Stimulated activated CD4-positive, alpha-beta T cell treated with anti-CD3 and anti-CD28 coated beads, Interleukin-4, amount 100 ng/mL, for 24 hours (primary cell): ENCODE results near the gene REM1.
"Not testable (repeated sequence)": the region's sequence is repeated elsewhere in the genome, so short reads cannot be mapped to it uniquely, and the experiment has no call there.

Experiments
- DNase-seq: peaks from one replicate; pipeline ENCODE4 v3.0.0-alpha.2; 2020

REM1 gene

GRCh38 chr20:31474758-31475427, at the start of gene REM1, which contains the start of gene DEFB124:
Gene REM1, plus strand, starts transcription at chr20:31475288. Its CDS starts 1,158 bp downstream, at chr20:31476446.
Gene DEFB124, minus strand, starts transcription at chr20:31475127. Its CDS starts 2,114 bp downstream, at chr20:31473013.
- DNase-seq, result no peak

GRCh38 chr20:31425797-31426196, 49.3 kb upstream of the REM1 start:
- DNase-seq, result no peak

GRCh38 chr20:31426891-31427551, 48.1 kb upstream of the REM1 start:
- DNase-seq, result not testable (repeated sequence)

- DNase-seq, result not testable (repeated sequence)
Observed at GRCh38 chr20:31427576-31427975, 47.5 kb upstream of the REM1 start.

GRCh38 chr20:31430568-31431115, 44.4 kb upstream of the REM1 start:
- DNase-seq, result no peak

GRCh38 chr20:31440012-31440659, 35.0 kb upstream of the REM1 start, which contains the start of gene DEFB123:
Gene DEFB123, plus strand, starts transcription at chr20:31440632. Its CDS starts 67 bp downstream, at chr20:31440699.
- no peak for DNase-seq

- no peak for DNase-seq
Observed at GRCh38 chr20:31446084-31446819, 28.8 kb upstream of the REM1 start.

GRCh38 chr20:31449511-31450414, 25.3 kb upstream of the REM1 start:
- no peak for DNase-seq

GRCh38 chr20:31452575-31452974, 22.5 kb upstream of the REM1 start:
- no peak for DNase-seq

GRCh38 chr20:31454361-31454760, 20.7 kb upstream of the REM1 start:
- DNase-seq, result no peak

GRCh38 chr20:31470946-31471345, 4.1 kb upstream of the REM1 start:
- DNase-seq, result not testable (repeated sequence)

GRCh38 chr20:31472395-31473330, 2.4 kb upstream of the REM1 start:
- no peak for DNase-seq

- no peak for DNase-seq
Observed at GRCh38 chr20:31473331-31474096, 1.6 kb upstream of the REM1 start.

- no peak for DNase-seq
Observed at GRCh38 chr20:31474097-31474436, 1.0 kb upstream of the REM1 start.

- no peak for DNase-seq
Observed at GRCh38 chr20:31475472-31476293, 595 bp downstream of the REM1 start.

- no peak for DNase-seq
Observed at GRCh38 chr20:31476294-31476585, 1.2 kb downstream of the REM1 start.

- DNase-seq, result no peak
Observed at GRCh38 chr20:31476643-31477215, 1.6 kb downstream of the REM1 start.

- no peak for DNase-seq
Observed at GRCh38 chr20:31484001-31484400, 8.9 kb downstream of the REM1 start.
